Spinal cord (tissue), 10 donors: ENCODE results near the gene CDC42BPB. TPM values are rescaled to one million over a fixed set of nuclear protein-coding genes. Genes with fewer than 3 reads are reported as not detected.

Experiments
- DNase-seq, 6 donors: peaks; one replicate each; pipeline versions ENCODE4 v3.0.0 to v3.0.0-alpha.2; 2013 to 2015; ENCODE audit warnings: low spot score in 6 of 6, low read depth in 4 of 6
- H3K27ac ChIP-seq: one replicate; pipeline ENCODE4 v1.5.1; 2013; ENCODE audit warnings: low read depth, low read length, control low read depth
- H3K27me3 ChIP-seq: one replicate; pipeline ENCODE4 v1.6.1; 2013; ENCODE audit warnings: low read length; ENCODE audit not compliant: control insufficient read depth, insufficient read depth
- H3K36me3 ChIP-seq: one replicate; pipeline ENCODE4 v1.6.1; 2013; ENCODE audit warnings: low read length; ENCODE audit not compliant: control insufficient read depth, insufficient read depth
- H3K4me1 ChIP-seq: one replicate; pipeline ENCODE4 v1.6.1; 2013; ENCODE audit warnings: low read length; ENCODE audit not compliant: control insufficient read depth, insufficient read depth
- H3K4me3 ChIP-seq: one replicate; pipeline ENCODE4 v1.5.1; 2013; ENCODE audit warnings: low read depth, low read length, control low read depth
- H3K9me3 ChIP-seq: one replicate; pipeline ENCODE4 v1.6.1; 2013; ENCODE audit warnings: low read length; ENCODE audit not compliant: control insufficient read depth, insufficient read depth
- WGBS: methylation state at CpG from one replicate; pipeline ENCODE4 v1.1.5; 2013; ENCODE audit warnings: missing lambda C conversion rate; ENCODE audit not compliant: insufficient coverage; 5-methylcytosine and 5-hydroxymethylcytosine counted together
- polyA plus RNA-seq, 2 donors: library from polyadenylated mRNA; unstranded; fragments of 120-200 nt; gene quantifications; one replicate each; pipeline ENCODE4 v1.2.1, GENCODE V29; 2013; ENCODE audit not compliant: insufficient read length in 2 of 2
- total RNA-seq, 2 donors: library from RNA; depleted of rRNA in 1 of 2; stranded (reverse); fragments of 120-200 nt in 1 of 2; fragments of >200 nt in 1 of 2; gene quantifications; one replicate each; pipeline versions ENCODE4 v1.2.3 to v1.2.4, GENCODE V29; 2013 to 2014
- donor health status: healthy.

CDC42BPB gene
- total and polyA plus RNA-seq, 4 donors = 69.0 to 115 (median 96.3) TPM

DNA sequence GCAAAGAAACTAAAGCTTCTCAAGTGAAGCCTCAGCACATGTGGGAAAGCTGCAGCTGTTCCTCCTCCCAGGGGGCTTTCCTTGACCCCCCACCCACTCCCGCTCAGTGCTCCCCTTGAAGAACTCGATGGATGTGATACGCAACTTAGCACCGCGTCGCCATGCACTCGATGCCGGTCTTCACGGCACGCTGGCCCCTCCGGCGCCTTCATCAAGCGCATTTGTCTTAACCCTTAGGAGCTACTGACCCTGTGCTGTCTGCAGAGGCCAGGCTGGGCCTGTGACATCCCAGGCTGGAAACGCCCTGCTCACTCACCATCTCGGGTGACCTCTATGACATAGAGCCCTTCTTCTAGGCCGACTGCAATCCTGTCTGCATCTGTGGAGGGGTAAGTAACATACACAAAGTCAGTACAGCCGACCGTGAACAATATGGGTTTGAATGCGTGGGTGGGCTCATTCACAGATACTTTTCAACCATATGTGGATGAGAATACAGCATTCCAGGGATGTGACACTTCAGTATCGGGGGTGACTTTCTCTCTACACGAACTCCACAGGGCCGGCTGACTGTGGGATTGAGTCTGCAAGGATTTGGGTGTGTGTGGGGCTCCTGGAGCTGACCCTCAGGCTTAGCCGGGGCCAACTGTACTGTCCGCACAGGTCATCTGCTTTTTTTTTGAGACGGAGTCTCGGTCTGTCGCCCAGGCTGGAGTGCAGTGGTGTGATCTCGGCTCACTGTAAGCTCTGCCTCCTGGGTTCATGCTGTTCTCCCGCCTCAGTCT lies 111.8 kb downstream of the CDC42BPB start:
- no peak overlapping the region for H3K27ac ChIP-seq
- 87% methylated on average over 20 of the region's 29 CpGs for WGBS

DNA sequence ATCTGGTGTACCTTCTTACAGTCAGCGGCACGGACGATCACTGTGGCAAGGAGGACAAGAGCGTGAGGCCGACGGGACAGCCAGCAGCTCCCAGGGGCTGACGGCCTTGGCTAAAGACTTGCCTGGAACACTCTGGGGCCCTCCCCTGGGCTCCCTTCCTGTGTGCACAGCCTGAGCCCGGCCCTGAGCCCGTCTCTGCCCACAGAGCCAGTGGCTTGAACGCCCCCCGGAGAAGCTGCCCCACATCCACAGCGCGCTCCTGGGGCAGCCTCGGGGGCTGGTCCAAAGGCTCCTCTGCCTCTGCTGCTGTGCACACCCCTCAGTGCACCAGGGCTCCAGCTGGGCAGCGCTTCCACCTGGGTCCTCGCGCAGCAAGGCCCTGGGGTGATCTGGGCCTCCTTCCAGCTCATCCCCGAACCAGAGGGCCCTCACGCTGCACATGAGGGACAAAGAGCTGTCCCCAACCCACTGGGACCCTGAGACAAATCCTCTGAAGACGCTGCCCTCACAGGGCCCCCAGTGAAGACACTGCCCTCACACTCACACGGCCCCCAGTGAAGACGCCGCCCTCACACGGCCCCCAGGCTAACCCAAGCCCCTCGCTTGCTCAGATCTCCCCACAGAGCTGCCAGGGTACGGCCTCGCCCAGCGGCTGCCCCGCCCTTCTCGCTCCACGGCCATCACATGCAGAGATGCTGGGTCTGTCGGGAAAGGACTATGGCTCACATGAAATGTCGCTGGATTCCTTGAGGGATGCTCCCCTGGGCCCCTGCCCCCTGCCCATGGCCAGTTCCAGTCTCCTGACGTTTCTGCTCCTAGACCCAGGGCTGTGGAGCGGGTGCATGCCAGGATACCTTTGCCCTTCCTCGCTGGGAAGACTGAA lies 112.7 kb downstream of the CDC42BPB start:
- Histone ChIP-seq H3K9me3 (no peaks in the 10 kb centered on the region), H3K27me3 (no peaks in the 10 kb centered on the region), H3K36me3 (peaks cover 95% of the 10 kb centered on the region), H3K4me1 (peaks cover 11% of the 10 kb centered on the region), H3K27ac (no peak overlapping the region), H3K4me3 (no peak overlapping the region)
- DNase-seq = no peak
- WGBS = 93% methylated on average over 36 of the region's 36 CpGs

More for the DNA sequence above, 111.8 kb downstream of the CDC42BPB start:
- H3K27me3 ChIP-seq = no peaks in the 10 kb centered on the region
- peaks cover 95% of the 10 kb centered on the region for H3K36me3 ChIP-seq
- peaks cover 20% of the 10 kb centered on the region for H3K4me1 ChIP-seq
- H3K4me3 ChIP-seq = no peak overlapping the region
- DNase-seq = no peak
- H3K9me3 ChIP-seq = no peaks in the 10 kb centered on the region

DNA sequence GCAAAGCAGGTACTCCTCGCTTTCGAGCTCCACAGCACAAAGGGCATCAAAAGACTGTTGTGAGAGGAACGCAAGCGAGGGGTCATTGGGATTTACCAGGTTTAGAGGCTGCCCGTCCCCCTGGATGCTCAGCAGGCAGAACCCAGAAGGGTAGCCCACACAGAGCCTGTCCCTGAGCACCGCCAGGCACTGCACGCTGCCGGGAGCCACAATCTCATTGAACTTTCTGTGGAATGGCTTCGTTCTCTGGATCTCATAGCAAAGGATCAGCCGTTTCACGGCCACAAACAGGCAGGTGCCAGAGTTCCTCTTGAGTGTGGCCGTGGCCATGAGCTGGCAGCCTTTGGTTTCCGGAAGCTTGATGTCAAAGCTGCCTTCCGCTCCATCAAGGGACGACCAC lies 113.4 kb downstream of the CDC42BPB start:
- WGBS = 97% methylated on average over 15 of the region's 15 CpGs
- Histone ChIP-seq H3K27me3 (no peaks in the 10 kb centered on the region), H3K4me3 (no peak overlapping the region), H3K4me1 (peaks cover 4% of the 10 kb centered on the region), H3K36me3 (peaks cover 95% of the 10 kb centered on the region), H3K27ac (no peak overlapping the region), H3K9me3 (no peaks in the 10 kb centered on the region)
- DNase-seq = no peak

DNA sequence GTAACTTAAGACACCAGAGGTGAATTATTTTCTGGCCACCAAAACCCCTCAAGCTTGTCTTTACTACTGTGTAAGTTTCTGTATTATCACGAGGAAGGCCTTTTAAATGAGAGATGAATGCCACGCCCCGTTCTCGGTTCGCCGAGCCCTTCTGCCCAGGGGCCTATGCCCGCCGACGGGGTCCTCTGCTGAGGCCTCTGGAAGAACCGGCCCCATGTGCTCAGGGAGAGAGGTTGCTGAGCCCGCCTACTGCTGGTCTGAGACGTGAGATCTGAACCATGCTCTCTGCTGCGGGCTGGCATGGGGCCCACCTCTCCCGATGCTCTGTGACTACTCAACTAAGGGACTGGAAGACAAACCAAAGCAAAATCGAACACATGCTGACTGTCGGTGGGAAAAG lies 113.9 kb downstream of the CDC42BPB start:
- 88% methylated on average over 14 of the region's 16 CpGs for WGBS
- Histone ChIP-seq H3K4me1 (no peaks in the 10 kb centered on the region), H3K9me3 (no peaks in the 10 kb centered on the region), H3K27ac (no peak overlapping the region), H3K27me3 (no peaks in the 10 kb centered on the region), H3K4me3 (no peak overlapping the region), H3K36me3 (peaks cover 94% of the 10 kb centered on the region)
- DNase-seq = no peak

DNA sequence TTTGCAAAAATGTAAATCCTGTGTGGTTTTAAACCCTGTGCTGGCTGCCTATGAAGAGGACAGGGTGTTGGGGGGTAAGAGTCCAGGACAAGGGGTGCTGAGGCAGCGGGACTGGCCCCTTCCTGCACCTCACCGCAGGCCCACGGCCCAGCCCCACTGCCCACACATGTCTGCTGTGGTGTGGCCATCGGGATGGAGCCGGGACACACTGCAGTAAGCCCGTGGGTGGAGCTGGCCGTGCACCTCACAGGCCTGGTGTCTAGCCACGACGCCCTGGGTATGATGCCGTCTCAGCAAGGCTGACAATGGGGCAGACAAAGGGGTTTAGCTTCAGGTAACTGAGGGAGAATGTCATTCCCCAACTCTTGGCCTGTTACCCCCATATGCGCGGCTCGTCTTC lies 115.3 kb downstream of the CDC42BPB start:
- H3K9me3 ChIP-seq = no peaks in the 10 kb centered on the region
- no peaks in the 10 kb centered on the region for H3K27me3 ChIP-seq
- no peak overlapping the region for H3K4me3 ChIP-seq
- no peak overlapping the region for H3K27ac ChIP-seq
- WGBS = 94% methylated on average over 10 of the region's 13 CpGs
- H3K4me1 ChIP-seq = no peaks in the 10 kb centered on the region
- H3K36me3 ChIP-seq = peaks cover 98% of the 10 kb centered on the region
- no peak for DNase-seq

DNA sequence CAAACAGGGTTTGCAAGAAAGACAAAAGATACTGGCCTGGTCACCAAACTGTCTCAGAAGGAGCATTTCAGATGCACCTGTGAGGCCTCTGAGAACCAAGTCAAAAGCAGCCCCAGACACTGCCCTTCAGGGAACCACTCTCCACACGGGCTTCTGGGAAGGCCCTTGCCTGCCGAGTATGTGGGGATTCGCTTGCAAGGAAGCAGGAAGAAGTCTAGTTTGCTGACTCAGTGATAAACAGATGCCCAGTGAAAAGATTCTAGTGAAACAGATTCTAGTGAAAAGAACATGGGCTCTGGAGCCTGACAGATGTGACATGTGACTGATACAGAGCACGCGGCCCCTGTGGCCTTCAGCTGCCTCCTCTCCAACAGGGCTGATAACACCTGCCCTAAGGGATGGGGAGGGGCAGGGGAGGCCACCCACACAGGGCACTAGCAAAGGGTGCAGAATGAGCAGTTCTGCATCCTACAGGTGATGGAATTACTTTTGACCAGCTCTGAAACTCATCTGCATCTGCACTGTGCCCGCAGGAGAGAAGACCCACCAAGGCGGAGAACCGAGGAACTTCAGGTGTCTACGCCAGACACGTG lies 115.8 kb downstream of the CDC42BPB start:
- Histone ChIP-seq H3K27me3 (no peaks in the 10 kb centered on the region), H3K4me1 (no peaks in the 10 kb centered on the region), H3K27ac (no peak overlapping the region), H3K4me3 (no peak overlapping the region), H3K9me3 (no peaks in the 10 kb centered on the region), H3K36me3 (peaks cover 95% of the 10 kb centered on the region)
- WGBS = 95% methylated on average over 5 of the region's 10 CpGs
- DNase-seq = no peak

DNA sequence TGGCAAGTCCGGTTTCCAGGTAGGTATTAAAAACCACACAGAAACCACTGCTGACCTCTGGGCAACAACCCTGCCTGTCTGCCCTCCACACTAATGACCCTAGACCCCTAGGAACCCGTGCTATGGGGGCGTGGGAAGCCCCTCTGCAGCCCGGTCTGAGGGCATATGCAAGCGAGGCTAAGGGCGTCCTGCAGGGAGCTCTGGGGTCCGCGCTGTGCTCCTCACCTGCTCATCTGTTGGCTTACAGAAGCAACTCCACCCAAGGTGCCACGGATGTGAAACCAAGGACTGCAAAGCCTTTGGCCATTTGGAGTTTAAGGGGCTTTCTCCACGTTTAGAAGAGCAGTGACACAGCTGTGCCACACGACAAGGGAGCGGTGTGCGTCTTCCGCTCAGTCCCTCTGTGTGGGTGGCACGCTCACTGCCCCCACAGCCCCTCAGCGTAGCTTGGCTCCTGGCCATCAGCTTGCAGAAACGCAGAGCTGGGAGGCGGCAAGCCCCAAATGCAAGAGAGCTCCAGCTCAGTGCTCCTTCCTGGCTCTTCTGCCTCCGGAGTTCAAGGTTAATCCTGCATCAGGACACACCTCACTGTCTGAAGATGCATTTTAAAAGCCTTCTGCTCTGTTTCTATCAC lies 116.5 kb downstream of the CDC42BPB start:
- 86% methylated on average over 19 of the region's 19 CpGs for WGBS
- Histone ChIP-seq H3K27me3 (no peaks in the 10 kb centered on the region), H3K4me3 (no peak overlapping the region), H3K9me3 (no peaks in the 10 kb centered on the region), H3K4me1 (no peaks in the 10 kb centered on the region), H3K36me3 (peaks cover 88% of the 10 kb centered on the region), H3K27ac (no peak overlapping the region)
- DNase-seq = no peak

DNA sequence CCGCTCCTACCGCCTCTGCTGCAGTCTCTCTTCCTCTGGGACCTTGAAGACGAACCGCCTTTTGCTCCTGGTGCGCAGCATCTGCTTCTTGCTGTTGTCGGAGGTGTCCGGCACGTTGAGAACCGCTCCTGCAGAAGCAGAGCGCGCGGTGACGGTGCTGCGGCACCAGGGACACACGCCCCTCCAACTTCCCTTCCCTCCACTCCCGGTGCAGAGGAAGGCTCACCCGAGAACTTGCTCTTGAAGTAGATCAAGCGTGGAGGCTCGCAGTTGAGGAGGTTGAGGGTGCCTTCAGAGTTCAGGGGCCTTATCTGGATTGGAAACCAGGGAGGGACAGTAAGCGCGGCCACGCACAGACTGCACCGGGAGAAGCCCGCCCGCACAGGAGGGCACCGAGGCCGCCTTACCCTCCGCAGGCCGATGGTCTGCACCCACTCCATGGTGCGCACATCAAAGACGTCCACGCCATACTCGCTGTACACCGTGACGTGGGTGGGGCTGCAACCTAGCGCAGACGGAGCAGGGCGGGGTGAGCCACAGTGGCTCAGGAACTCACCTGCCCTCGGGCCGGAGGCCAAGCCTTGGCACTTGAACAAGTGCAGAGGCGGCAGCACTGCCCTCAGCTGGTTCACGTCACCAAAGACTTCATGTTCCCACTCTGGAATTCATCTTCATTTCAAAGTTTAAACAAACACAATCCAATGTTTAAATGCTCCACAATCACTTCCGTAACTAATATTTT lies 117.4 kb downstream of the CDC42BPB start:
- Histone ChIP-seq H3K9me3 (no peaks in the 10 kb centered on the region), H3K36me3 (peaks cover 82% of the 10 kb centered on the region), H3K27ac (no peak overlapping the region), H3K4me3 (no peak overlapping the region), H3K4me1 (no peaks in the 10 kb centered on the region), H3K27me3 (no peaks in the 10 kb centered on the region)
- DNase-seq = no peak
- WGBS = 97% methylated on average over 34 of the region's 43 CpGs

DNA sequence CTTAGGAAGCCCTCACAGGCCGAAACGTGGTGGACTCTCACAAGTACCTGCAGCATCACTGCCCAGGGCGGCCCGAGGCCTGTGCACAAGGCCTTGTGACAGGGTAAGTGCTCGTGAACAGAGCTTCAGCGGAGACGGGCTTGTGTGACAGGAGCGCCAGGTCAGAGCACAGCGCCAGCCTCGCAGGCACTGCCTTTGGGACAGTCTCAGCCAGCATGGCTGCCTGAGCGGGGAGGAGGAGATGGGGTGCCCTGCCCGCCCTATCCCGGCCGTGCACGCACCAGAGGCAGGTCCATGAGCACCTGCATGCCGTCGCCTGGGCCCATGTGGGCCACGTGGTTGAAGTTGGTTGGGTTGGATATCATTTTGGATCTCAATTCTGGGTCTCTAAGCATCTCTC lies 118.0 kb downstream of the CDC42BPB start:
- 93% methylated on average over 17 of the region's 18 CpGs for WGBS
- H3K4me1 ChIP-seq = no peaks in the 10 kb centered on the region
- H3K36me3 ChIP-seq = peaks cover 76% of the 10 kb centered on the region
- no peak overlapping the region for H3K4me3 ChIP-seq
- H3K27me3 ChIP-seq = no peaks in the 10 kb centered on the region
- DNase-seq = no peak
- H3K9me3 ChIP-seq = no peaks in the 10 kb centered on the region
- no peak overlapping the region for H3K27ac ChIP-seq
